Hippocampal formation (tissue), 2 donors: ENCODE data around the gene FGFBP1.

ENCODE experiments used
- DNase-seq, 2 donors: peaks; one replicate each; lab custom pipeline; 2025; lab: John Stamatoyannopoulos, UW

FGFBP1 gene

DNA sequence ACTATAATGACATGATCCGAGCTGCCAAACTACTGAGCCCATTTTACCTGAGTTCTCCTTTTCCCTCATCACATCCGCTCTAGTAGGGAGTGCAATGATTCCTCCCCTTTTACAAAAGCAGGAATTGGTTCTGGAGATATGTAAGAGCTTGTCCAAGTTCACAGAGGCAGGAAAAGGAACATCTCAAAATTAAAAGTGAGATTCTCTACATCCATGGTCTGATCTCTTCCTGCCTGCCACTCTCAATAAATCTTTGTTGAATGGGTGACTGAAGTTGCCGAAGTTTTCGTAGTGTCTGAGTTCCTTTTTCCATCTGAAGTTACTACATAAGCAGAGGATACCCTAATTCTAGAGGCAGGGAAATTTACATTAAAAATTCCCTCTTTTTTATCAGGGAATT lies at the start of gene FGFBP1:
TSS of gene FGFBP1 (minus strand) at position 101 of the 400 bp plus-strand sequence. CDS start 2,108 bp downstream, outside the sequence.
- no peak for DNase-seq

DNA sequence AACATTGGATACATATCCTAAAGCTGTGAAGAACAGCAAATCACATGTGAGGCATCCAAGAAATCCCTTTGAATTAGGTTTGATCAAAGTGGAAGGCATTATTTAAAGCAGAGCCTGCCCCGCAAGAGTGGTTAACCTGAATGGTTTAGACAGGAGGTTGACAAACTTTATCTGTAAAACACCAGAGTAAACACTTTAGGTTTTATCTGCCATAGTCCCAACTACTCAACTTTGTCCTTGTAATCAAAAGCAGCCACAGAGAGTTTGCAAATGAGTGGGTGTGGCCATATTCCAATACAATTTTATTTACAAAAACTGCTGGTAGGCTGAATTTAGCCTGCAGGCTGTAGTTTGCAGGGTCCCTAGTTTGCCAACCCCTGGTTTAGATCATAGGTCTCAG lies 49.7 kb upstream of the FGFBP1 start:
- no peak for DNase-seq

DNA sequence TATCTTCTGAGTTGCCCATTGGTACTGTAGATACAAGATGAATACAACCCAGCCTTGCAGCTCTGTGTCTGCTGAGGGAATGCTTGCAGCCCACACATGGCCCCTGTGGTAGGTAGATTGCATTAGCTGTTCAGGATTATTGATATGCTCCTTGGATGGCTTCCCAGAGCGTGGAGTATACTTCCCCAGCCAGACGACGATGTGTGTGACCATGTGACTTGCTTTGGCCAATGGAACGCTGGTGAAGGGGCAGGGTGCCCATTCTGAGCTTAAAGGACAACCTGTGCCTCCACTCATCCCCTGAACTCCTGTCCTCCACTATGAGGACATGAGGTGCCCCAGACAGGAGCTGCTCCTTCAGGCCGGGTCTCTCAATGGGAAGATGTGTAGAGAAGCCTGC lies 48.4 kb upstream of the FGFBP1 start:
- no peak for DNase-seq

DNA sequence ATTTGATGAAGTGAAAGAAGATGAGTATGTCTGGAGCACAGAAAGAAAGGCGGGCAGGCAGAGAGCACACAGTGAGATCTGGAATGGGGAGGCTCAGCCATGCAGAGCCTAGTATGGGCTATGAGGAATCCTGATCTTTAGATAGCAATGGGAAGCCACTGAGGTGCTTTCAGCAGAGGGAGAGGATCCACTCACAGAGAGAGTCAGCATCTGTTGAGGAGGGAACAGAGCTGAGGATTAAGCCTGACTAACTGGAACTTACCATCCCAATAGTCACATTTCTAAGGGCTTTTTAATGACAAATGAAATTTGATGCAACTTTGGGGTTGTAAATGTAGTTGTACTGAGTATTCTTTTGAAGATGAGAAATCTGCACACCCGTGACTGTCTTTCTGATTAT lies 45.1 kb upstream of the FGFBP1 start:
- no peak for DNase-seq

DNA sequence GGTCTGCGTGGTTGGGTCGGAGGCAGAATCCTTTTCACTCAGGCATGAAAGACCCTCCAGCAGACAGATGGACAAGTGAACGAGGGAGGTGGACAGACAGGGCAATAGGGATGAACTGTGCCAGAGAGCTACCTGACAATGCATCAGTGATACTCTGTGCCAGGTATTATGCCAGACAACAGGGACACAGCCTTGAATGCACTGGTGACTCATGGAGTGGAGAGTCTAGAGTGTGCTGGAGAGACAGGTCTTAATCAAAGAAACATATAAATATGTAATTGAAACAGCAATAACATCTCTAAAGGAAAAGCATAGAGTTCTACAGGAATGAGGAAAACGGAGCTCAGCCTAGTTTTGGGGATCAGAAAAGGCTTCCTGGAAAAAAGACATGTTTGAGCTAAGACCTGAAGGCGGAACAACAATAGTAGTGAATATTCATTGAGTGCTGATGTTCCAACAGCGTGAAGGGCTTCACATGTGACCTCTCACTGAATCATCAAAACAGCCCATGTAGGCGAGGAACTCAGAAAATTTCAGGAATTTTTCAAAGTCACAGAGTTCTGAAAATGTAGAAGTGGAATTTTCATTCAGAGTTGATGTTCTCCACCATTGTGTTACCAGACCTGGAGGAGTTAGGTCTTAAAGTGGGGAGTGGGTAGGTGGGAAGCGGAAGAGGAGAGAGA lies 44.4 kb upstream of the FGFBP1 start:
- no peak for DNase-seq

DNA sequence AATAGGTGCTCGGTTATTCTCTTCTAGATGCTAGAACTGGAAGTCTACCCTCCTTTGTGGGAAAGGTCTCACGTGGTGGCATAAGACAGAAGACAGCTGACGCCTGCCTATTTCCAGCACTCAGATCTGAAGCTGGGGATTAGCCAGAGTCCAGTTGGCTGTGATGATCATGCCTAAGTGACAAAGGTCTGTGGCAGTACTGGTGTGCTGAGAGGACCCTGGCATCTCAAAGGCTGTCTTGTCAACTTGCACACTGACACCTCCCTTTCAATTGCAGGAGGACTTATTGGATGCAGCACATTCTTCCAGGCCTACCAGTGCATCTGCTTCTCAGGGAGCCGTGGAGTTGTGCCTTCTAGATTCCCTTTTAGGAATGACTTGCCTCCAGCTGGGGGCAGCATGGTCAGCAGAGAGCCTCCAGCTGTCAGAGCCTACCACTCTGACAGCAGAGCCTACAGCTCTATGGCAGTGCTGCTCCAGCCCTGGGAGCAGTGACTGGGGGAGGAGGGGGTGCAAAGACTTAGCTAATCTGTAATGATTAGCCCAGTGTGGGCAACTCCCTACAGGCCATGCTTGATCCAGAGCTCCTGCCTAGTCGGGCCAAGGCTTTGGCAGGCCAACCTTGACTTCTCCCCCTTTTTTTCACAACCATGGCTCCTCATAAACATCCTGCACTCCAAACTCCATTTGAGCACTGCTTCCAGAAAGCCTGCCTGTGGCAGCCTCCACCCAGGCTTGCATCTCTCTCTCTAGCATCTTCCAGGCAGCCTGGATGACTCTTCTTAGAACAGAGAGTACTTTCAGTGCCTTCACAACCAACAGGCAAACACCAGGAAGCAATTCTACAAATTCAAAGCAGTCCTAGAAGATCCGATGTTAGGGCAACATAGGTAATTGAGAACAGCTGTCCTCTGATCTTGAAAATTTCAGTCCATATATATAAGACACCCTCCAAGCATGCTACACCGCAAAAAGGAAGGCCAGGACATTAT lies 38.2 kb upstream of the FGFBP1 start:
- no peak for DNase-seq

DNA sequence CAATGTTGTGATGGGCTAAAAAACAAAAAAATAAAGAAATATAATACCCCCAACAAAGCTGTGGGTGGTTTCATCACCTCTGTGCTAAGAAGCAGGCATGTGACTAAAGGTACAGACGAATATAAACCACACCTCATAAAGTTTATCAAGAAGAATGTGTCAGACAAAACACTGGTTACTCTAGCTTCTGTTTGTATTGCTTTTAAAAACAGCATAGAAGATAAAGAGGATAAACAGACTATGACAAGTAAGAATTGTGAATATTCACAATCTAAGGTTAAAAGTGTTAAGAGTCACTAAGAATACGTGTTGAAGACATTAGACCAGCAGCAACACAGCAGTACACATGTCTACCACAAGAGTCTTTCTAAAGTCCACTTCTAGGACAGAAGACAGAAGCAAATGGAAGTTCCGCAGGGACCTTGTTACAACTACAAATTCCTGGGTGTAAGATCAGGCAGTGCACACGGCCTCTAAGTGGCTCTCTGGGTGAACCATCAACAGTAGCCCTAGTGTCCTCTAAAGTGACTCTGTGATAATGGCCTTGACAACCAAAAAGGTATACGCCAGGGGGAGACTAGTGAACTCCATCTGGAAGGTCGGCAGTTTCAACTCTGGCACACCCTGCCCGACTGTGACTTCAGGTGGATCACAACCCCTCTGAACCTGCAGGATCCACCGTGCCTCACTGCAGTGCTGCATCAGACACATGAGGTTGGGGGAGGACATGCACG lies 32.7 kb upstream of the FGFBP1 start:
- no peak for DNase-seq

DNA sequence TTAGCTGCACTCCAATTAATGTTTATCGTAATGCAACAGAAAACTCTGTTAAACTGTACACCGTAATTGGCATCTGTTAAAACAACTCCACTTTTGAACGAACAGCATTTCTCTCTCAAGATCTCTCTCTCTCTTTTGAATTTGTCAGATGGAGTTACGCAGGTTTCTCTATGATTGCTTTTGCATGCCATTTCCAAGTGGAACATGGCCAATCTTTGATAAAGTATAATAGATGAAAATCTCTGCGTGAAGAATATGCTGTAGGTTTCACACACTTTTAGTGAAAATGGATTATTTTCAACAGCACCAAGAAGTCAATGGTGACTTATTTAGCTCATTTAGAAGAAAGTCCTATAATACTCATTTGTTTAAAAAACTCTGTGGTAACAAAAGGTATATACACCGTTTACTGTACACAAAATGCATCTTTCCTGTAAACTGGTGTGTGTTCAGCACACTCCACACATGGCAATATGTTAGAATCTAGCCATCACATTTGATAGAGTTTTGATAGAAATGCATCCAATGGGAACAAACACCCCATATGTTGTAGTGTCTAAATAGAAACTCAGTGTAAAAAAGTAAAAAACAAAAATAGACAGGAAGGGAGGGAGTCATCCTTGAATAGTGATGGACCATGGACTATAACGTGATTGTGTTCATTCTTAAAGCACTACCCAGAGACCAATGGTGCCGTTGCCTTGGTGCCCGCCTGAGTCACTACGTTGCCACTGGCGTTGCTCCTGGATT lies 30.2 kb upstream of the FGFBP1 start:
- DNase-seq: no peak

DNA sequence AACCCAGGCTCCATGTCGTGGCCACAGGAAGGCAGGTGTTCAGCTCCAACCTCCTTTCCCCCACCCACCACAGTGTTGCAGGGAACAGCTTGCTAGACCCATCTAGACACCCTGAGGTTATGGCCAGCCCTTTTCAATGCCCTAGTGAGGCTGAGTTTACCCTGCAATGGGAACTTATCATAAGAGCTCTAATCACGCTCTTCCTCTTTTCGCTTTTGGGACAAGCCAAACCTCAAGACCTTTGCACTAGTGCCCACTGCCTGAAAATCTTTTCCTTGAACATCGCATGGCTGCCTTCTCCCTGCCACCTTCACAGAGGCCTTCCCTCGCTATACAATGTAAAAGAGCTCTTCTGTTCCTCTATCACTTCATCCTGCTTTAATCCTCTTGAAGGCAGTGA lies 26.8 kb upstream of the FGFBP1 start:
- no peak for DNase-seq

DNA sequence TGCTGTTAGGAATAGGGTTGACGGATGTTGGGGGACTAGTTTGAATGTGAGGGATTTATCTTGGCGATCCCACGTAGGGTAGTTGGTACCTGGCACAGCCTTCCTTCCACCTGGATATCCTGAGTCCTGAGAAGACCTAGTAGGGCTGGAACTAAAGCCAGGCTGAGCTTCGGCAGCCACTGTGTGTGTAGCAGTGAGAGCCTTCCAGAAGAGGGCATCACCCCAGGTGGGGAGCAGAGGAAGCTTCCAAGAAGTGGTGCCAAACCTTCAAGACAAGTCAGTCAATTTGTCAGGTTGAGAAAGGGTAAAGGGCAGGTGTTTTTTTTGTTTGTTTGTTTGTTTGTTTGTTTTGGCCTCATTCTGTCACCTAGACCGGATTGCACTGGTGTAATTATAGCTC lies 25.6 kb upstream of the FGFBP1 start:
- no peak for DNase-seq

DNA sequence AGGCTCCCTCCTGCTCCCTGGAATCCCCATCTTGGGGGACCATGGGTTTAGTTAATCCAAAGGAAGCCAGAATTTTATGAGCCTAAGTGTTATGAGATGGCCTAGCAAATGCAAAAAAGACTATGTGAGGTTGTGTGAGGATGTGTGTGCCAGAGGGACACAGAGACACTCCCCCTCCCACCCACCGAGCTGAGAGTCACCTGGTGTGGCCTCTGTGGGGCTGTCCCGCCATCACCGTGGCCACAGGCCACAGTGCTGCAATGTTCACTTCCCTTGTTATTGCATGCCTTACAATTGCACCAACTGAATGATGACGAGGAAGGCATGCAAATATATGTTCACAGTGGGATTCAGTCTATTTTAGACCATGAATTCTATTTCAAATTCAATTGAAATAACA lies 25.0 kb upstream of the FGFBP1 start:
- DNase-seq: no peak

DNA sequence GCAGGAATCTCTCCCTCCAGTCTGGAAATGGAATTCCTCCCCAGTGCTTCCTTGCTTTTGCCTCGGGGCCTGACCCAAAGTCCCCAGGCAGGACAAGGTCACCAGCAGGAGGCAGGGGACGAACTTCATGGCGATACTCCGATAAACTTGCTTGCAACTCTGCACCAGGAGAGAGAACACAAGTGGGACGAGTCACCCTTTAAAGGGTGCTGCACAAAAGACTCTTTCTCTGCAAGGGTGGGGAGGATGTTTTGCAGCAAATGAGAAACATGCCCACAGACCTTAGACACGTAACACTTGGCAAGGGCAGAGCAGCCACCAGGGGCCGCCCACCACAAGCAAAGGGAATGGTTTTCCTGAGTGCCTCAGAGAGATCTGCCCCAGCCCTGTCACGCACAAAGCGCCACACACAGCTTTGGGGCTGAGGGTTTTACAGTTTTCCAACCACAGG lies 24.5 kb upstream of the FGFBP1 start, which contains the start of gene FGFBP2:
TSS of gene FGFBP2 (minus strand) at position 175 of the 451 bp plus-strand sequence. CDS start at position 129, 46 bp downstream.
- peak in 1 of 2 donors; percentile 2 for DNase-seq

DNA sequence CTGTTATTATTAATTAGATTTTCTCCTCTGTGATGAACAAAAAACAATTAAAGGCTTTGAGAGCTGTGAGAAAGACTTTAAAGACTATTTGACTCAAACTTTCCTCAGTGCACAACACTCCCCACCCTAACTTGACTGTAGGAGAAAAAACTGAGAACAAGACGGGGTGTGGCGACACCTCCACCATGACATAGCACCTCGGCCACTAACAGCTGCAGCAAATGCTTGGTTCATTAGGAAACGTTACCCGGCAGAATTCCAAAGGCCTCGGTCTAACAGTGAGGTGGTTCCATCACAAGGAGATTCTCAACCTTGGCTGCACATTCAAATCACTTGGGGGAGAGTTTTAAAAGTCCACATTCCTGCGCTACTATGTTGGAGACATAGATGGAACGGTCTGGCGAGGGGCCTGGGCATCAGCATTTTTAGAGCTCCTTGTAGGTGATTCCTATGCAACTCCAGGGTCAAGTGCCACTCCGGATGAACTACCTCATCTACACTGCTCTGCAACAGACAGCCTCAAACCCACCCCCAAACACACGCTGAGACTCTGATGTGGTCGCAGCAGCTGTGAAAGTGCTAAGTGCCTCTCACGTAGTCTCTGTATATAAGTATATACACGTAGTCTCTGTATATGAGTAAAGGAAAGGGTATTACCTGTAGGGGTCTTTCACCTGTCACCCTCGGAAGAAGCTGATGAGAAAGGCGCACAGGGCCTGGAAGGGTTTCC lies 23.4 kb upstream of the FGFBP1 start:
- DNase-seq: no peak

DNA sequence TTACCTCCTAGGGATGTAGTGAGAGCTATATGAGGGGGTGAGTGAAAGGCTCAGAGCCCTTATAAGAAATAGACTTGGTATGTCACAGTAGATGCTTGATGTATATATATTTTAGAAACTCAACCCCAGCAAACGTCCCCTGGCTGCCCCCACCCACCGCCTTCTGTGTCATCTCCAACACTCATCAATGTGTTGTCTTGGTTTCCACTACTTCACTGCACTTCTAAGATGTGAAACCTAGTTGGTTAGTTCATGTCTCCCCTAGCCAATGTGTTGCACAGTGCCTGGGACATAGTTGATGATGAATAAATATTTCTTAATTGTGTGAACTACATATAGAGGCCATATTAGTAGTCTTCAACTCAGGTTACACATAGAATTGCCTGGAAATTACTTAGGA lies 20.0 kb upstream of the FGFBP1 start:
- no peak for DNase-seq

DNA sequence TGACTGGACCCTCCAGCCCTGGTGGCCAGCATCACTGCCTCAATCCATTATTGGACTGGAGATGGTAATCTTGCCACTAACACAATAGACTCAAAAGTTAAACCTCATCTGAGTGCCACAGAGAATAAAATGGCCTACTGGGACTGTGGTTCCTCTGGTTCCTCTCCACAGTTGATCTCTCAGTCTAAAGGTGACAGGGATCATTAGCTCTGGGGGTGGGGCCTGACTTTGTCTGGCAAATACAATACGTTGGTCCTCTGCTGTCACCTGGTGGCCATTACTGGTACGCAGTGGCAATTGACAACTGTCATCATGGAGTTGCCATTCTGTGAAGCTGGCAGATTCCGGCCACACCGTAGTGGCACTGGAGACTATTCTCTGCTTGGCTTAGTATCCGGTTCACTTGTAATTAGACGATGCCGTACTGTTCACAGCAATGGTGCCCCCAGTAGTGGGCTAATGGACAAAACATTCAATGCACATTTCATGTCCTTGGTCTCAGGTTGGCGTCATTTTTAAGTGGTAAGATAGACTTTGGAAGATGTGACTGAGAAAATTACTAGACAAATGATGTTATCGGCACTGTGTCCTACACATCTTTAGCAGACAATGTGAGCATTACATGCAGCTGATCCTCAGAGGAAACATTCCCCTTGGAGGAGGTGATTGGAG lies 17.8 kb upstream of the FGFBP1 start:
- DNase-seq: peak; percentile 19 to 27

DNA sequence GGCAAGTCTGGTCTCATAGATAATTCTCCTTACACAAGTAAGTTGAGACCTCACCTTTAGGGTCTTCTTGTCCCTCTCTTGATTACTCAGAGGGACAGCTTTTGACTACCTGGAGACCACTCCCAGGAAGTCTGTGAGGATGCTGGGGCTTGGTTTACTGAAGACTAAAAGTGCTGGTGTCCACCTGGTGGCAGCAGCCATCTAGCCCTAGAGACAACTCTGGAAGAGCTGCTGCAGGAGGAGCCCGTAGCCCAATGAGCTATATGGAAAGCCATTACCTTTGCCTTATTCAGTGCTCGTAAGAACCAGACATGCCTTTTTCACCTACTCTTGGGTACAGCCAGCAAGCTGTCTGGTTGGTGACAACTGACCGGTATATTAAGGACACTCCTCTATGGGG lies 17.1 kb upstream of the FGFBP1 start:
- no peak for DNase-seq

DNA sequence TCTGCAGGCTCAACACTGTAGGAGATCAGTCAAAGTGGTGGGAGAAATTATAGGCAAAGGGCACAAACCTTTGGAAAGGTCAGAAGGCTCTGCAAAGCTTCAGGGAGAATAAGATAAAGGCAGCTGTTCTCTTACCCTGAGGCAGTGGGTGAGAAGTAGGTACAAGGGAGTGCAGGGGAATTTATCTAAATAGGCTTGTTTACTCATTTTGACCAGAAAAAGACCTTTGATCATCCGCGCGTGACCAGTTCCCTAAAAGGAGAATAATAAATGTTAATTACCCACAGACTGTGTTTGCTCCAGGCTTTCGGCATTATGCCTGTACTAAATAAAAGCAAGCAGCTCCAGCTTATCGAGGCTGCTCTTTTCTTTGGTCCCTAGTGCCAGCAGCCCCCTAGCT lies 15.1 kb upstream of the FGFBP1 start:
- DNase-seq: no peak

DNA sequence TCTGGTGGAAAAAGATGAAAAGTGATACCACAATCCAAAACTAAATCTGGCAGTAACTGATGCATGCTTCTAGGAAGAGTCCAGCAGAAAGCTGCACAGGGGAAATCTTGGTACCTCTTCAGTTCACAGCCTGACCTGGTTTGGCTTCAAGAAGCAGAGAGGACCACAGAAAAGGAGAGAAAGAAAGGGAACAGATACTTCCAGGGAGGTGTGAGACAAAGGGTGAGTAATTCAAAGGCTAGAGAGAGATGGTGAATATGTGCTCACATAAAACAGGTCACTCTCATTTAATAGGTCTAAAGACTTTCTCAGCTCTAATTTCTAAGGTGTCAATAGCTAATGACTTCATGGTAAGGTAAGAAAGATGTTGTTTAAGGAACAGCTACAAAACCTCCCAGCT lies 13.2 kb upstream of the FGFBP1 start:
- no peak for DNase-seq

DNA sequence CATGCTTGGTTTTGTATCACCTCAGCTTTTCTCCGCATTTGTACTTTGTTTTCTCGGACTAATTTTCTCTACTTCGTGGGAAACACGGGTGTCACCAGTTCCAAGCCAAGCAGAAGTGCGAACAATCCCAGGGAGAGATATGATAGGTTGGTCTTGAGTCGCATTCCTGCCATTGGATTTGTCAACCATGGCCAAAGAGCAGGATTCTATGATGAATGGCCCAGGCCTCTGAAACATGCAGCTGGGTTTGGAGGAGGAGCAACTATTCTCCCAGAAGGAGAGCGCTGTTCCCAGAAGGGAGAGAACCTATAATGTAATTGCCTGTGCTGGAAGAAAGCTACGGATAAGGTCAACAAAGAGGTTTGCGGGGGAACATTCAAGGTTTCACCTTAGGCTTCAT lies 10.3 kb upstream of the FGFBP1 start:
- DNase-seq: no peak

DNA sequence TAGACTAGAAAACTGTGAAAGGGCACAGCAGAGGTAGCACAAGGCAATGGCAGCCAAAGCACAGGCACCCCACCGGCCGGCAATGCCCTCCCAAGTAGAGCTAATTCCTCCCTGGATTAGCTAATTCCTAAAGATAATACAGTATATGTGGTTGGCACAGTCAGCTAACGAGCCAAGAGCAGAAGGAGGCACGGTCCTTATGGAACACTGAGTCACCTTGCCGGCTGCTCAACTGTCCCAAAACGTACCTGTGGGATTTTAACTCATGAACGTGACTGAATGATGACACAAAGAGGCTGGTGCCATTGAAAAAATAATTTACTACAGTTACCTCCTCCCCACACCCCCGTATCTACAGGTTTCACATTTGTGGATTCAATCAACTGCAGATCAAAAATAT lies 9.1 kb upstream of the FGFBP1 start:
- DNase-seq: no peak
